GM21360 (cell line): ENCODE results near the gene CD58.
A peak's percentile ranks its signal among the peaks of the same experiment; 100 is the strongest.

ENCODE experiments used
- ATAC-seq: cut with Tn5 transposase; IDR thresholded peaks from one replicate; pipeline ENCODE4 v1.9.1; 2021; ENCODE audit warnings: mild to moderate bottlenecking, moderate library complexity; ENCODE audit not compliant: unreplicated experiment

CD58 gene

GRCh38 chr1:116494745-116495144, 76.1 kb downstream of the CD58 start:
- no peak for ATAC-seq

GRCh38 chr1:116494353-116494692, 76.5 kb downstream of the CD58 start:
- ATAC-seq: no peak

- no peak for ATAC-seq
These were observed 77.1 kb downstream of the CD58 start for GRCh38 chr1:116493484-116494352.

- no peak for ATAC-seq
These were observed 77.8 kb downstream of the CD58 start for GRCh38 chr1:116493036-116493435.

DNA sequence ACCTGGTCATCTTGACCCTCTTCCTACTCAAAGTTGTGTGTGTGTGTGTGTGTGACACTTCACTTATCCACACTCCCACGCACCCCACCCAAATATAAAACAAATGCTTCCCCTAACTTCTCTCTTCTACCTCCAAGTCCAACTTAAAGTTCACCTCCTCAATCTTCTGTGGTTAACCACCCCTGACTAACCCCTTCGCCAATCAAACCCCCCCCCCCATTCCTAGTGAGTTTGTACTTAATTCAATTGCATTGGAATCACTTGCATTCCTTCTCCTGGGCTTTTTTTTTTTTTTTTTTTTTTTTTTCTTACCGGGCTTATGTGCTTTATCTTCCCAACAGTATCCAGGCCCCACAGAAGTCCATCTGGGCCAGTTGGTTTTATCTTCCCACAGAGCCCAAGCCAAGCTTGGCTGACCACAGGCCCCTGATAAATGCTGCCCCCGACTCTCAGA, 78.4 kb downstream of the CD58 start:
- ATAC-seq: no peak

GRCh38 chr1:116491700-116492357, 79.0 kb downstream of the CD58 start:
- ATAC-seq: no peak

DNA sequence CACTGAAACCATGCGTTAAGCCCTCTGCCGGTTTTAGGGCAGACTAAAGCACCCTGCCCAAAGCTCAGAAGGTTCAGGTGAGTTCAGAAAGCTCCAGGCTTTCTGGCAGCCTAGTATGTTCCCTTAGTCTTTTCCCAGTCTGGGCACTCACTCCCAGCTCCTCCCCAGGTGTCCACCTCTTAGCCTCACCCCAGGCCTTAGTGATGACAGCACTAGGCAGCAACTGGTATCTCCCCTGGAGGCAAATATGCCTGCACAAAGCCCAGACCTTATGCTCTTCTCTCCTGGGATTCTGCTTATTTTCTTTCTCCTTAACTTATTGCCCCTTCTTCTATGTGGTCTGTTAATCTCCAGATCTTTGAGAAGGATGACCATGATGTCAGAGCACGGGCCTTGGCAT, 80.2 kb downstream of the CD58 start:
- no peak for ATAC-seq

DNA sequence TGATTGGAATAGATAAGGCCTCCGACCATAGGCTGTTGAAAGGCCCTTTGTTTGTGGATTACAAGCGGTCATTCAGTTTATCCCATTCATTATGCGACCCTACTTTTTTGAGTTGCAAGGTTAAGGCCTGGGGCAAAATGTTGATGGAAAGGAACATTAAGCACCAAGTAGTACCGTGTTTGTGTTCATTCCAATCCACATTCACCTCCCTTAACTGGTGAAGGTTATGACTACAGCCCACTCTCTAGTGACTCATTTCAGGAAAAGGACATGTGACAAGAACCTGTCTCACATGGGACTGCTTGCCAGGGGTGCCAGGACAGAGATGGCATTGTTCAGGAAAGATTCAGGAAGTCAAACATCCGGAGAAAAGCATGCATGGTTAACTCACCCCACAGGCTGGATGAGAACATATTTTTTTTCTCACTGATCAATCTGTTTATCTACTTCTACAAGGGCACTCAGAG, 81.6 kb downstream of the CD58 start:
- ATAC-seq: no peak

DNA sequence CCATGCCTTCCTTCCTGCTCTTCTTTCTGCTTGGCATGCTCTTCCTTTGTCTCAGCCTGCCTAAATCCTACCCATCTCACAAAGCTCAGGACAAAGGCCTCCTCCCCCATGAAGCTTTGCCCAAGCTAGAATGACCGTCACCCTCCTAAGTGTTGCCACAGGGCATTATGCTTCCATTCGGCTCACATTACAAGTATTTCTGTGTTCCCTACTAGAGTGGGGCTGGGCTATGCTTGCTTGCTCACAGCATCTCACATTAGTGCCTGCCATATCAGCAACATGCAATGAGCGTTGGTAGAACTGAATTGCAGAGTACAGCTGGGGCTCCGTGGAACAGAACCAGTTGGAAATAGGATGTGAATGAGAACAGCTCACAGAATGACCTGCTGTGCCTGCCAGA, 82.8 kb downstream of the CD58 start:
- ATAC-seq: no peak

- no peak for ATAC-seq
These were observed 83.2 kb downstream of the CD58 start for GRCh38 chr1:116487583-116487982.

GRCh38 chr1:116487031-116487430, 83.8 kb downstream of the CD58 start:
- no peak for ATAC-seq

DNA sequence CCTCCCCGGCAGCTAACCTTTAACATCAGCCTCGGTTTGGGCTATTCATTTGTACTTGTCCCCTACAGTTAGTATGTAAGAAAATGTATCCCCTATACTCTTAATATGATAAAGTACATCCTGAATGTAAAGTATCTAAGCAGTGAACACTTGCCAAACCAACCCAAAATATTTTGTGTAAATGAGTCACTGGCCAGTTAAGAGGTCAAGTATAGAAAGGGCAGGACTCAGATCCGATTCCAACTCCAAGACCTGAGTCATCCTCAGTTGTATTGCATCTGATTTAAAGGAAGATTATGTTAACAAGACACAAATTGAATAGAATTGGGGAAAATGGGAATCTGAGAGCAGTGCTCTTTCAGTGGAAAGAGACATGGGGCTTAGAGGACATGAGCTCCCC, 84.4 kb downstream of the CD58 start:
- no peak for ATAC-seq

- no peak for ATAC-seq
These were observed 84.8 kb downstream of the CD58 start for GRCh38 chr1:116485976-116486375.

DNA sequence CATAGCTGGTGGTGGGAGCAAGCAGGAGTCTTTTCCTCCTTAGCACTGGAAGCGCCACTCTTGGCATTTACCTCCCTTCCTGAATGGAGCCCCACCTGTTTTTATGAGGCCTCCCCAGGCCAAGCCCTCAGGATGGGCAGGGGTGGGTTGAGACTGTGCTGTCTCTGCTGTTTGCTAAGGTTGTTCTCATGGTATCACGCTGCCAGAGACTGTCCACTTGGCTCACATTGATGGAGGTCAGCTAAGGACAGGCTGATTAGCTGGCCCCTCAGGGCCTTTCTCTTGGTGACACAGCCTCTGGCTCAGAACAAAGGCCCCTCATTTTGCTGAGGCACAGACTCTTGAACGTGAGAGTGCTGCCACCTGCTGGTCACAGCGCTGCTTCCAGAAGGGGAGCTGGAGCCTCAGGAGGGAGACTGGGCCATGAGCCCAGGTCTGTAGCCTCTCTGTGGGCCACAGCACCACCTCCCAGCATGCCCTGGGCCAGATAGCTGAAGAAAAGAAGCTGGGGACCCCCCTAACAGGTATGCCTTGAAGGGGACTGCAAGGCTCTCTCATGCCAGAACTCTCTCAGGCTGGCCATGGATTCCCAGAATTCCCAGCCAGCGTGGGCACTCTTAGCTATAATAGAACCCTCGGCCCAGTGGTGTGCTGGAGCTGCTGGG, 85.6 kb downstream of the CD58 start:
- peak; percentile 73 for ATAC-seq

- no peak for ATAC-seq
These were observed 87.1 kb downstream of the CD58 start for GRCh38 chr1:116483481-116484309.

DNA sequence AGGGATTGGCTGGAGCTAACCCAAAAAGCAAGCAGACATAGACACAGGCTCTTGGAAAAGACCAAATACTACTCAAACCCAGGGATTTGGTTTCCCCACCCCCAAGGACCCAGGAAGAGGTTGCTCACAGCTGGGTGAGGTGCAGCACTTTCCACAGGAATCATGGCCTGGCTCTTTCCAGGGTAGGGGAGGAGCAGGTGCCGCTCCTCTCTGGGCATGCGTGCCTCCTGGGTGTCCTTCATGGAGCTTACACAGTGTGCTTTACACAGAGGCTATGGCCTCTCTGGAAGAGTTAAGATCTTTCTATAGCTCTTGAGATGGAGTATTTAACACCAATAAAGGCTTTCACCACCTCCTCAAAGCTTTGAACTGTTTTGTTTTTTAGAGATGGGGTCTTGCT, 88.3 kb downstream of the CD58 start:
- no peak for ATAC-seq

- no peak for ATAC-seq
These were observed 88.9 kb downstream of the CD58 start for GRCh38 chr1:116481934-116482333.

DNA sequence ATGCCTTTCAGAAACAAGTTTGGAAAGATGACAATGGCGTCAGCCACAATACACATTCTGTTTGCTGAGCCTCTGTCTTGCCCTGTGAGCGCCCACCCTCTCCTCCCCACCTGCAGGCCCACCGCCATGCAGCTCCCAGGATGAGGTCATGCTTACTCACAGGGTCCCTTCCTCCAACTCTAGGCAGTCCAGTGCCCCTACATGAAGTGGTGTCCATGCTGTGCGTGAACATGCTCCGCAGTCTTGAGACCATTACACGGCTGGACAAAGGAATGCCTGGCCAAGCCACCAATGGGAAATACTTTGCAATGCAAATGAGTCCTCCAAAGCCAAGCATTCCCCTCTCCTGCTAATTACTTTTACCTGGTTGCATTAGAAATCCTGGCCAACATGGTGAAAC, 92.2 kb downstream of the CD58 start:
- no peak for ATAC-seq

GRCh38 chr1:116477429-116477828, 93.4 kb downstream of the CD58 start:
- ATAC-seq: no peak

- no peak for ATAC-seq
These were observed 94.5 kb downstream of the CD58 start for GRCh38 chr1:116476321-116476720.

DNA sequence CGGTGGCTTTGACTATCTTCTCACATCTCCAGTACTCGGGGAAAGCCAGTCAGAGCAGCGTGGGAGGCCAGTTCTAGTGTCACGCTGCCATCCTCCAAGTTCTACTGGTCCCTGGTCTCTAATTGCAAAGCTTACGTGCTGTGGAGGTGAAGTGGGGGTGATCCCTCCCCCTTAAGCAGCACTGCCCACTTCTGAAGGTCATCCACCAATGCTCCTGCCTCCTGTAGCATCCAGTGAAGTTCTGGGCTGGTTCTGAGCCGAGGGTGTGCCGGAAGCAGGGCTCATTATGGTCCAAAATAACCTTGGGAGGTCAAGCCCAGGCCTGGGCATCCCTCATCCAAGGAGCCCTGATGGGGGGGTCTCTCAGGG, 95.0 kb downstream of the CD58 start:
- no peak for ATAC-seq
